Measurements from ENCODE around the gene SECTM1.
A peak's percentile ranks its signal among the peaks of the same experiment; 100 is the strongest.

Gene SECTM1

GRCh38 chr17:82334204-82334621 is 647 bp upstream of the SECTM1 start:
- TF ChIP-seq POLR2A (IDR thresholded peaks at IDR 0.05; ENCODE audit: extremely low read depth, insufficient read length) = no peak
- TF ChIP-seq, protein P1, sequence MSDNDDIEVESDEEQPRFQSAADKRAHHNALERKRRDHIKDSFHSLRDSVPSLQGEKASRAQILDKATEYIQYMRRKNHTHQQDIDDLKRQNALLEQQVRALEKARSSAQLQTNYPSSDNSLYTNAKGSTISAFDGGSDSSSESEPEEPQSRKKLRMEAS (IDR thresholded peaks at IDR 0.05; ENCODE audit: low read depth, low read length) = no peak
- TF ChIP-seq MYC (IDR thresholded peaks at IDR 0.05; ENCODE audit: low read depth, low read length) = no peak
- TF ChIP-seq, protein P2, sequence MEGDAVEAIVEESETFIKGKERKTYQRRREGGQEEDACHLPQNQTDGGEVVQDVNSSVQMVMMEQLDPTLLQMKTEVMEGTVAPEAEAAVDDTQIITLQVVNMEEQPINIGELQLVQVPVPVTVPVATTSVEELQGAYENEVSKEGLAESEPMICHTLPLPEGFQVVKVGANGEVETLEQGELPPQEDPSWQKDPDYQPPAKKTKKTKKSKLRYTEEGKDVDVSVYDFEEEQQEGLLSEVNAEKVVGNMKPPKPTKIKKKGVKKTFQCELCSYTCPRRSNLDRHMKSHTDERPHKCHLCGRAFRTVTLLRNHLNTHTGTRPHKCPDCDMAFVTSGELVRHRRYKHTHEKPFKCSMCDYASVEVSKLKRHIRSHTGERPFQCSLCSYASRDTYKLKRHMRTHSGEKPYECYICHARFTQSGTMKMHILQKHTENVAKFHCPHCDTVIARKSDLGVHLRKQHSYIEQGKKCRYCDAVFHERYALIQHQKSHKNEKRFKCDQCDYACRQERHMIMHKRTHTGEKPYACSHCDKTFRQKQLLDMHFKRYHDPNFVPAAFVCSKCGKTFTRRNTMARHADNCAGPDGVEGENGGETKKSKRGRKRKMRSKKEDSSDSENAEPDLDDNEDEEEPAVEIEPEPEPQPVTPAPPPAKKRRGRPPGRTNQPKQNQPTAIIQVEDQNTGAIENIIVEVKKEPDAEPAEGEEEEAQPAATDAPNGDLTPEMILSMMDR (IDR thresholded peaks at IDR 0.05; ENCODE audit: low read depth, low read length) = no peak
- no peak overlapping the region for H3K4me3 ChIP-seq (ENCODE audit: low read depth, low read length)
- DNase-seq (ENCODE audit: low read depth) = no peak

GRCh38 chr17:82332669-82333278 is 792 bp downstream of the SECTM1 start:
- H3K4me3 ChIP-seq (ENCODE audit: low read depth, low read length) = no peak overlapping the region
- no peak for TF ChIP-seq POLR2A (IDR thresholded peaks at IDR 0.05; ENCODE audit: extremely low read depth, insufficient read length)
- TF ChIP-seq MYC (IDR thresholded peaks at IDR 0.05; ENCODE audit: low read depth, low read length) = no peak
- TF ChIP-seq, protein P1 (IDR thresholded peaks at IDR 0.05; ENCODE audit: low read depth, low read length) = no peak
- TF ChIP-seq, protein P2 (IDR thresholded peaks at IDR 0.05; ENCODE audit: low read depth, low read length) = no peak
- DNase-seq (ENCODE audit: low read depth) = peak; percentile 45

DNA sequence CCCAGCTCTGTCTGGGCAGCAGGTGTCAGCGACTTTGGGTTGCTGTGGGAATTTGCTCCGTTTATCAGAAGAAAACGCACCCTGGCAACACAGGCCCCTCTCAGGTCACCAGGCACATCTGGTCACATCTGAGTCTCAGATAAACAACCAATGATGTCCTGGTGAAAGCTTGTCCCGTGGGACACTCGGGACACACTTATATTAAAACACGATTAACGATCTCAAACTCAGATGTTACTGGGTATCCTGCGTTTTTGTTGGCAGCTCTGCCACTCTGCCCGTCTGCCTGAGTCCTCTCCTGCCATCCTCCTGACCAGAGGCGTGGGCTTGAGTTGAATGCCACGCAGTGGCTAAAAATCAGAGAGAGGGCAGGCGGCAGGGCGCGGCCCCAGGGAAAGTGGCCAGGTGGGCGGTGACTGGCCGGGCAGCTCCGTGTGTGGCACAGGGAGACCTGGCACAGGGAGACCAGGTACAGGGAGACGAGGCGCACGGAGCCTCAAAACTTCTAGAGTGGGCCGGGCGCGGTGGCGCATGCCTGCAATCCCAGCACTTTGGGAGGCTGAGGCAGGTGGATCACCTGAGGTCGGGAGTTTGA is 2.1 kb downstream of the SECTM1 start:
- H3K4me3 ChIP-seq (ENCODE audit: low read depth, low read length) = no peak overlapping the region

GRCh38 chr17:82330322-82331239 is 3.0 kb downstream of the SECTM1 start:
- TF ChIP-seq MYC (IDR thresholded peaks at IDR 0.05; ENCODE audit: low read depth, low read length) = no peak
- no peak for TF ChIP-seq POLR2A (IDR thresholded peaks at IDR 0.05; ENCODE audit: extremely low read depth, insufficient read length)
- TF ChIP-seq, protein P1 (IDR thresholded peaks at IDR 0.05; ENCODE audit: low read depth, low read length) = no peak
- TF ChIP-seq, protein P2 (IDR thresholded peaks at IDR 0.05; ENCODE audit: low read depth, low read length) = no peak
- peak; percentile 40 for DNase-seq (ENCODE audit: low read depth)
- no peak overlapping the region for H3K4me3 ChIP-seq (ENCODE audit: low read depth, low read length)

More for the DNA sequence above, 2.1 kb downstream of the SECTM1 start:
- TF ChIP-seq MYC (IDR thresholded peaks at IDR 0.05; ENCODE audit: low read depth, low read length) (no peak), POLR2A (IDR thresholded peaks at IDR 0.05; ENCODE audit: extremely low read depth, insufficient read length) (no peak)
- TF ChIP-seq, protein P1 (IDR thresholded peaks at IDR 0.05; ENCODE audit: low read depth, low read length) = no peak
- TF ChIP-seq, protein P2 (IDR thresholded peaks at IDR 0.05; ENCODE audit: low read depth, low read length) = no peak
- no peak for DNase-seq (ENCODE audit: low read depth)

DNA sequence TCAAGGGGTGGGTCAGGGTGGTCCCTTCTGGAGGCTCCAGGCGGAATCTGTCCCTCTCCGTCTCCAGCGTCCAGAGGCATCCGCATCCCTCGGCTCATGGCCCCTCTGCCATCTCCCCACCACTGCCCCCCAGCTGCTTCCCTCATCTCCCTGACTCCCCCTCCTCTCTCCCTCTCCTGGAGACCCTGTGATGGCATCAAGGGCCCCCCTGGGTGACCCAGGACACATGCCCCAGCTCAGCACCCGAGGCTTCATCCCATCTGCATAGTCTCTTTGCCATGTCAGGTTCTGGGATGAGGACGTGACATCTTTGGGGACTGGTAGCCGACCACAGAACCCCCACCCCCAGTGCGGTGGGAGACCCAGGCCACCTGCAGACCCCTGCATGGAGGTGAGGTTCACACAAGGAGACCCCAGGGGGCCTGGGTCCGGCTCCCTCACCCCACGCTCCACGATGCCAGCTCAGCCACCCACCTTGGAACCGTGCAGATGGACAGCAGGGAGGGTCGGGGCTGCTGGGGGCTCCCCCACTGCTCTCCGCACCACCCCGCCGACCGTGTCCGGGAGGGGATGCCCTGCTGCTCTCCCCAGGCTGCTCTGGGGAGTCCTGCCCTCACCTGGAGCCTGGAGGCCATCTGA is 3.8 kb downstream of the SECTM1 start:
- no peak for DNase-seq (ENCODE audit: low read depth)
- H3K4me3 ChIP-seq (ENCODE audit: low read depth, low read length) = no peak overlapping the region
- TF ChIP-seq, protein P2 (IDR thresholded peaks at IDR 0.05; ENCODE audit: low read depth, low read length) = no peak

All from NB4 (cell line).